GM12875 (cell line): ENCODE measurements around the gene SCYL1.

Experiments used
- H3K4me3 ChIP-seq: one replicate; pipeline ENCODE4 v1.5.1; 2011; ENCODE audit warnings: low read depth, low read length, control low read depth
- CTCF ChIP-seq: IDR thresholded peaks from 2 replicates; pipeline ENCODE4 v1.5.1; 2011; ENCODE audit warnings: low read depth, mild to moderate bottlenecking, control low read depth, inconsistent platforms, low read length, moderate library complexity, borderline replicate concordance; ENCODE audit not compliant: insufficient read depth

Gene SCYL1

GRCh38 chr11:65500387-65501185 is 24.3 kb upstream of the SCYL1 start:
- no peak for TF ChIP-seq CTCF
- H3K4me3 ChIP-seq = peak overlapping the region; percentile 90

DNA sequence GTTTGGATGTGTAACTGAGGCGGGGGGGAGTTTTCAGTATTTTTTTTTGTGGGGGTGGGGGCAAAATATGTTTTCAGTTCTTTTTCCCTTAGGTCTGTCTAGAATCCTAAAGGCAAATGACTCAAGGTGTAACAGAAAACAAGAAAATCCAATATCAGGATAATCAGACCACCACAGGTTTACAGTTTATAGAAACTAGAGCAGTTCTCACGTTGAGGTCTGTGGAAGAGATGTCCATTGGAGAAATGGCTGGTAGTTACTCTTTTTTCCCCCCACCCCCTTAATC is 23.8 kb upstream of the SCYL1 start:
- TF ChIP-seq CTCF = no peak
- H3K4me3 ChIP-seq = peak overlapping the region; percentile 90

DNA sequence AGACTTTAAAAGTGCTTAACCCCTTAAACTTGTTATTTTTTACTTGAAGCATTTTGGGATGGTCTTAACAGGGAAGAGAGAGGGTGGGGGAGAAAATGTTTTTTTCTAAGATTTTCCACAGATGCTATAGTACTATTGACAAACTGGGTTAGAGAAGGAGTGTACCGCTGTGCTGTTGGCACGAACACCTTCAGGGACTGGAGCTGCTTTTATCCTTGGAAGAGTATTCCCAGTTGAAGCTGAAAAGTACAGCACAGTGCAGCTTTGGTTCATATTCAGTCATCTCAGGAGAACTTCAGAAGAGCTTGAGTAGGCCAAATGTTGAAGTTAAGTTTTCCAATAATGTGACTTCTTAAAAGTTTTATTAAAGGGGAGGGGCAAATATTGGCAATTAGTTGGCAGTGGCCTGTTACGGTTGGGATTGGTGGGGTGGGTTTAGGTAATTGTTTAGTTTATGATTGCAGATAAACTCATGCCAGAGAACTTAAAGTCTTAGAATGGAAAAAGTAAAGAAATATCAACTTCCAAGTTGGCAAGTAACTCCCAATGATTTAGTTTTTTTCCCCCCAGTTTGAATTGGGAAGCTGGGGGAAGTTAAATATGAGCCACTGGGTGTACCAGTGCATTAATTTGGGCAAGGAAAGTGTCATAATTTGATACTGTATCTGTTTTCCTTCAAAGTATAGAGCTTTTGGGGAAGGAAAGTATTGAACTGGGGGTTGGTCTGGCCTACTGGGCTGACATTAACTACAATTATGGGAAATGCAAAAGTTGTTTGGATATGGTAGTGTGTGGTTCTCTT is 23.2 kb upstream of the SCYL1 start:
- H3K4me3 ChIP-seq = peak overlapping the region; percentile 90
- no peak for TF ChIP-seq CTCF

DNA sequence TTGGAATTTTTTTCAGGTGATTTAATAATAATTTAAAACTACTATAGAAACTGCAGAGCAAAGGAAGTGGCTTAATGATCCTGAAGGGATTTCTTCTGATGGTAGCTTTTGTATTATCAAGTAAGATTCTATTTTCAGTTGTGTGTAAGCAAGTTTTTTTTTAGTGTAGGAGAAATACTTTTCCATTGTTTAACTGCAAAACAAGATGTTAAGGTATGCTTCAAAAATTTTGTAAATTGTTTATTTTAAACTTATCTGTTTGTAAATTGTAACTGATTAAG is 22.7 kb upstream of the SCYL1 start:
- TF ChIP-seq CTCF = no peak
- peak overlapping the region; percentile 90 for H3K4me3 ChIP-seq

- no peak for TF ChIP-seq CTCF
- H3K4me3 ChIP-seq = peak overlapping the region; percentile 90
Observed at GRCh38 chr11:65502555-65503367, 22.1 kb upstream of the SCYL1 start.

GRCh38 chr11:65503368-65503948 is 21.4 kb upstream of the SCYL1 start:
- no peak for TF ChIP-seq CTCF
- H3K4me3 ChIP-seq = peak overlapping the region; percentile 90
